OCI-LY7 (cell line): ENCODE measurements around the gene UQCRHL. TPM values are rescaled to one million over a fixed set of nuclear protein-coding genes. Genes with fewer than 3 reads are reported as not detected.

Source experiments
- BruUV-seq: library from RNA; stranded (reverse); fragments of 400-500 nt; replicated peaks from 2 replicates; lab custom pipeline; 2021; lab: Mats Ljungman, UMichigan
- CTCF ChIA-PET: fragments of 300-600 bp; sonication (Branson Sonifier 250); formaldehyde crosslinking; loops from one replicate; lab custom pipeline; 2022; ENCODE audit warnings: antibody characterized with exemption; ENCODE audit not compliant: unreplicated experiment; lab: Charles Lee
- POLR2A ChIA-PET: fragments of 300-600 bp; sonication (Branson Sonifier 250); formaldehyde crosslinking; loops from one replicate; lab custom pipeline; 2022; ENCODE audit warnings: antibody characterized with exemption; lab: Charles Lee
- DNase-seq: peaks from one replicate; pipeline ENCODE4 v3.0.0-alpha.2; 2015; ENCODE audit warnings: low spot score
- H2AFZ ChIP-seq: fragments of 200-600 bp; sonication (generic), shearing (Covaris generic); 2 replicates; pipeline ENCODE4 v1.6.1; 2014; ENCODE audit warnings: mild to moderate bottlenecking, antibody characterized with exemption, low read length, moderate library complexity
- H3K27ac ChIP-seq: fragments of 200-600 bp; sonication (generic); 2 replicates; pipeline ENCODE4 v1.5.1; 2014; ENCODE audit warnings: mixed run types, low read depth, mild to moderate bottlenecking, moderate library complexity, low read length, inconsistent platforms; ENCODE audit not compliant: poor library complexity, severe bottlenecking
- H3K36me3 ChIP-seq: fragments of 200-600 bp; sonication (generic); 2 replicates; pipeline ENCODE4 v1.6.1; 2014; ENCODE audit warnings: mild to moderate bottlenecking, antibody characterized with exemption, low read length, moderate library complexity, mixed read lengths; ENCODE audit not compliant: insufficient read depth
- H3K4me1 ChIP-seq: fragments of 200-600 bp; sonication (generic); 2 replicates; pipeline ENCODE4 v1.5.1; 2014; ENCODE audit warnings: mild to moderate bottlenecking, low read length; ENCODE audit not compliant: insufficient read depth, poor library complexity, severe bottlenecking
- H3K4me2 ChIP-seq: fragments of 200-600 bp; sonication (generic); 2 replicates; pipeline ENCODE4 v1.6.1; 2014; ENCODE audit warnings: mild to moderate bottlenecking, low read length
- H3K4me3 ChIP-seq: fragments of 200-600 bp; sonication (generic); 2 replicates; pipeline ENCODE4 v1.5.1; 2014; ENCODE audit warnings: mild to moderate bottlenecking, low read depth, low read length; ENCODE audit not compliant: poor library complexity, severe bottlenecking
- H3K79me2 ChIP-seq: fragments of 200-600 bp; sonication (generic); 2 replicates; pipeline ENCODE4 v1.6.1; 2016; ENCODE audit warnings: low read depth, mild to moderate bottlenecking, low read length, moderate library complexity, mixed read lengths; ENCODE audit not compliant: insufficient read depth
- H3K9me2 ChIP-seq: fragments of 200-600 bp; sonication (generic); 2 replicates; pipeline ENCODE4 v1.6.1; 2016; ENCODE audit warnings: mild to moderate bottlenecking, low read length, mixed read lengths; ENCODE audit not compliant: insufficient read depth
- H3K9me3 ChIP-seq: fragments of 200-600 bp; sonication (generic); 2 replicates; pipeline ENCODE4 v1.6.1; 2014; ENCODE audit warnings: mild to moderate bottlenecking, mixed run types, low read length, mixed read lengths
- H4K20me1 ChIP-seq: fragments of 200-600 bp; sonication (generic); 2 replicates; pipeline ENCODE4 v1.6.1; 2014; ENCODE audit warnings: mild to moderate bottlenecking, antibody characterized with exemption, low read length, moderate library complexity, mixed read lengths; ENCODE audit not compliant: insufficient read depth
- EZH2phosphoT487 ChIP-seq: fragments of 200-600 bp; sonication (generic); IDR thresholded peaks from 2 replicates; pipeline ENCODE4 v1.6.1; 2018; ENCODE audit warnings: low read depth, borderline replicate concordance, mild to moderate bottlenecking, mixed run types, antibody characterized with exemption, low read length, moderate library complexity, mixed read lengths
- intact Hi-C: fragments of 100-400 bp; cut with micrococcal nuclease; formaldehyde crosslinking; loops from one replicate; pipeline ENCODE4 v1.10.0; 2022; ENCODE audit not compliant: unreplicated experiment
- total RNA-seq, 2 experiments: library from RNA; depleted of rRNA in 1 of 2; stranded (reverse); fragments of >200 nt in 1 of 2; shearing (Covaris generic) in 1 of 2; gene quantifications; 2 replicates each; pipeline ENCODE4 v1.2.3, GENCODE V29; 2014 to 2022
- TF ChIP-seq, protein P1 (sequence below): fragments of 200-600 bp; sonication (generic); conservative IDR thresholded peaks from 2 replicates; pipeline ENCODE4 v1.5.1; 2014; ENCODE audit warnings: mild to moderate bottlenecking, antibody characterized with exemption, low read length, moderate library complexity, mixed read lengths

The UQCRHL gene
- total RNA-seq, 2 experiments from 2014 or later: 2.4 to 12.4 TPM

DNA sequence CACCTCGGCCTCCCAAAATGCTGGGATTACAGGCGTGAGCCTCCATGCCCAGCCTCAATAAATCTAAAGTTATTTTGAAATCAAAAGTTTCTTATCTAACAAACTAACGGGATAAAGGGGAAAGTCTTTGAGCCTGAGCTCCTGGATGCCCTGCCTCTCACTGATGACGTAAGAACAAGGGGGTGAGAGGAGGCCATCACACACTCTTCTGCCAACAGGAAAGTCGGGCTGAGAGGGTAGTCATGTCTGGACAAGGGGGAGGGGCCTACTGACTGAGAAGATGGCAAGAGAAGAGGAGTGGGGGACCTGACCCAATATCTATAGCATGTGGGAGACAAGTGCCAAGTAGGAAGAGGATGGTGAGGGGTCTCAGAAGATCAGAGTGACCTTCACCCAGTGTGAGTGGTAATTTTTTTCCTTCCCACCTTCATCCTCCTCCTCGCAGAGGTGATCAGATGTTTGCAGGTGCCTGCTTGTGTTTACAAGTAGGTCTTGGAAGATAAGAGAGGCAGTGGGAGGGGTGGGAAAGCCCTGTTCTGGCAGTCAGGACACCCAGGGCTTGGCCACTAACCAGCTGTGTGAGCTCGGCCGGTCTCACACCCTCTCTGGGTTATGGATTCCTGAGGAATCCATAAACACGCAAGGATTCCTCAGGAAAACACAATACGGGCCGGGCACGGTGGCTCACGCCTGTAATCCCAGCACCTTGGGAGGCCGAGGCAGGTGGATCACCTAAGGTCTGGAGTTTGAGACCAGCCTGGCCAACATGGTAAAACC, 9.6 kb downstream of the UQCRHL start:
- Histone ChIP-seq H3K4me2 (no peak overlapping the region), H3K4me3 (no peak overlapping the region), H2AFZ (no peak overlapping the region), H4K20me1 (no peaks in the 10 kb centered on the region), H3K4me1 (no peaks in the 10 kb centered on the region), H3K27ac (no peak overlapping the region), H3K36me3 (no peaks in the 10 kb centered on the region), H3K9me2 (no peaks in the 10 kb centered on the region), H3K9me3 (no peaks in the 10 kb centered on the region), H3K79me2 (no peaks in the 10 kb centered on the region)
- intact Hi-C loops: no loop called here
- no TSS peak for BruUV-seq
- ChIA-PET POLR2A (no interaction called here), CTCF (no interaction called here)
- TF ChIP-seq EZH2phosphoT487: no peak
- TF ChIP-seq, protein P1, sequence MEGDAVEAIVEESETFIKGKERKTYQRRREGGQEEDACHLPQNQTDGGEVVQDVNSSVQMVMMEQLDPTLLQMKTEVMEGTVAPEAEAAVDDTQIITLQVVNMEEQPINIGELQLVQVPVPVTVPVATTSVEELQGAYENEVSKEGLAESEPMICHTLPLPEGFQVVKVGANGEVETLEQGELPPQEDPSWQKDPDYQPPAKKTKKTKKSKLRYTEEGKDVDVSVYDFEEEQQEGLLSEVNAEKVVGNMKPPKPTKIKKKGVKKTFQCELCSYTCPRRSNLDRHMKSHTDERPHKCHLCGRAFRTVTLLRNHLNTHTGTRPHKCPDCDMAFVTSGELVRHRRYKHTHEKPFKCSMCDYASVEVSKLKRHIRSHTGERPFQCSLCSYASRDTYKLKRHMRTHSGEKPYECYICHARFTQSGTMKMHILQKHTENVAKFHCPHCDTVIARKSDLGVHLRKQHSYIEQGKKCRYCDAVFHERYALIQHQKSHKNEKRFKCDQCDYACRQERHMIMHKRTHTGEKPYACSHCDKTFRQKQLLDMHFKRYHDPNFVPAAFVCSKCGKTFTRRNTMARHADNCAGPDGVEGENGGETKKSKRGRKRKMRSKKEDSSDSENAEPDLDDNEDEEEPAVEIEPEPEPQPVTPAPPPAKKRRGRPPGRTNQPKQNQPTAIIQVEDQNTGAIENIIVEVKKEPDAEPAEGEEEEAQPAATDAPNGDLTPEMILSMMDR: no peak
- DNase-seq: no peak

DNA sequence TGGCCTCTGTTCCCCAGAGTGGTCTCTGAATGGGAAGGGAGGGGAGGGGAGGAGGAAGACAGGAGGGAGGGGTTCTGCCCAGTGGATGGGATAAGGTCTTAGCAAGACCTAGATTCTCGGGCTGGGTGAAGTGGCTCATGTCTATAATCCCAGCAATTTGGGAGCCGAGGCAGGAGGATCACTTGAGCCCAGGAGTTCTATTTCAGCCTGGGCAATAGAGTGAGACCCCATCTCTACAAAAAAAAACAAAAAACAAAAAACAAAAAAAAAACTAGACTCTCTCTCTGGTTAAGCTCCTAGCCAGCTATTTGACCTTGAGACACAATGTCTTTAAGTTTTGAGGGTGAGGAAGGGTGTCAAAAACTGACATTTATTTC, 11.4 kb downstream of the UQCRHL start:
- no TSS peak for BruUV-seq
- POLR2A ChIA-PET: interaction anchor here (0.6 kb wide), 2 partner anchors 224 to 1578 kb away, joined by 3 to 4 read pairs; no protein-coding TSS in a partner anchor
- Histone ChIP-seq H3K9me2 (no peaks in the 10 kb centered on the region), H3K36me3 (no peaks in the 10 kb centered on the region), H3K4me1 (no peaks in the 10 kb centered on the region), H3K4me3 (no peak overlapping the region), H4K20me1 (no peaks in the 10 kb centered on the region), H3K4me2 (no peak overlapping the region), H3K27ac (no peak overlapping the region), H3K9me3 (no peaks in the 10 kb centered on the region), H3K79me2 (no peaks in the 10 kb centered on the region), H2AFZ (no peak overlapping the region)
- intact Hi-C loops: no loop called here
- CTCF ChIA-PET: interaction anchor here (0.7 kb wide), 1 partner anchor 287 kb away, joined by 8 read pairs; no protein-coding TSS in a partner anchor
- no peak for TF ChIP-seq EZH2phosphoT487
- DNase-seq: no peak

DNA sequence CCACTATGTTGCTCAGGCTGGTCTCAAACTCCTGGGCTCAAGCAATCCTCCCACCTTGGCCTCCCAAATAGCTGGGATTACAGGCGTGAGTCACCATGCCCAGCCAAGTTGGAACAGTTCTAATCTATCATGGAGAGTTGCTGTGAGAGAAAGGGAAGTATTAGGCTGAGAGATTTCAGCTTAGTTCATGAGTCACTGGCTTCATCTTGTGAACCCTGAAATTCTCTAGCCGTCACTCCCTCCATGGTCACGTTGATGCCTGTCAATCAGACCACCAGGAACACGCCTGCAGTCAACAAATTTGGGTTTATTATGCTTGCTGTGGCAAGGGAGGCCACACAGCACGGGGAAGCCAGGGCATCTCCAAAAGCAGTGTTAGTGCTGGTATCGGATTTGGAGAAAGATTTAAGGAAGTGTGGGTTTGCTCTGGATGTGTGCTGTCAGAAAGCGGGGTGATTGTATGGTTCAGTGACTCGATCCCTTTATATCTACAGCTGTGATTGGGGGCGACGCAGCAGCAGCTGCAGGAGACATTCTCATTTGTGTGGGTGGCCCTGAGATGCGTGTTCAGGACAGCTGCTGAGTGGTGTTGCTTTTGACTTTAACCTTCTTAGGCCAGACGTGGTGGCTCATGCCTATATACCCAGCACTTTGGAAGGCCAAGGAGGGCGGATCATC, 18.7 kb downstream of the UQCRHL start:
- H4K20me1 ChIP-seq: no peaks in the 10 kb centered on the region
- ChIA-PET POLR2A (no interaction called here), CTCF (no interaction called here)
- no peaks in the 10 kb centered on the region for H3K9me3 ChIP-seq
- intact Hi-C loops: no loop called here
- no peak overlapping the region for H3K4me3 ChIP-seq
- H3K4me2 ChIP-seq: no peak overlapping the region
- TF ChIP-seq, protein P1: no peak
- no peak for TF ChIP-seq EZH2phosphoT487
- no TSS peak for BruUV-seq
- H2AFZ ChIP-seq: no peak overlapping the region
- no peaks in the 10 kb centered on the region for H3K79me2 ChIP-seq
- no peak for DNase-seq
- H3K4me1 ChIP-seq: no peaks in the 10 kb centered on the region
- H3K27ac ChIP-seq: no peak overlapping the region
- no peaks in the 10 kb centered on the region for H3K9me2 ChIP-seq
- no peaks in the 10 kb centered on the region for H3K36me3 ChIP-seq
